Measurements from ENCODE around the gene ZFYVE28. TPM values are rescaled to one million over a fixed set of nuclear protein-coding genes. Genes with fewer than 3 reads are reported as not detected.

ZFYVE28 gene
- total and polyA plus RNA-seq, 8 donors, result 4.9 to 88.8 (median 7.3) TPM

DNA sequence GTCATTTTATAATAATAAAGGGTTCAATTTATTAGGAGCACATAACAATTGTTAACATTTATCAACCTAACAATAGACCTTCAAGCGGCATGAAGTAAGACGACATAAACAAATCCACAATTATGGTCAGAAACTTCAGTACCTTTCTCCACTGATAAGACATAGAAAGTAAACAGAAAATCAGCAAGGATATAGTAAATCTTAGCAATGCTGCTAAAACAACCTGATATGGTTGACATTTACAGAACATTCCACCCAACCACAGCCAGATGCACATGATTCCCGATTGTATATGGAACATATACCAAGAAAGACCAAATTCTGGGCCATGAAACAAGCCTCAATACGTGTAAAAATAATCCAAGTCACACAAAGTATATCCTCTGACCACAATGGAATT is 71.3 kb downstream of the ZFYVE28 start:
- 28 to 51% (median 39%) methylated on average over 4 of the region's 4 CpGs for WGBS, 5 donors
- TF ChIP-seq, protein P1, sequence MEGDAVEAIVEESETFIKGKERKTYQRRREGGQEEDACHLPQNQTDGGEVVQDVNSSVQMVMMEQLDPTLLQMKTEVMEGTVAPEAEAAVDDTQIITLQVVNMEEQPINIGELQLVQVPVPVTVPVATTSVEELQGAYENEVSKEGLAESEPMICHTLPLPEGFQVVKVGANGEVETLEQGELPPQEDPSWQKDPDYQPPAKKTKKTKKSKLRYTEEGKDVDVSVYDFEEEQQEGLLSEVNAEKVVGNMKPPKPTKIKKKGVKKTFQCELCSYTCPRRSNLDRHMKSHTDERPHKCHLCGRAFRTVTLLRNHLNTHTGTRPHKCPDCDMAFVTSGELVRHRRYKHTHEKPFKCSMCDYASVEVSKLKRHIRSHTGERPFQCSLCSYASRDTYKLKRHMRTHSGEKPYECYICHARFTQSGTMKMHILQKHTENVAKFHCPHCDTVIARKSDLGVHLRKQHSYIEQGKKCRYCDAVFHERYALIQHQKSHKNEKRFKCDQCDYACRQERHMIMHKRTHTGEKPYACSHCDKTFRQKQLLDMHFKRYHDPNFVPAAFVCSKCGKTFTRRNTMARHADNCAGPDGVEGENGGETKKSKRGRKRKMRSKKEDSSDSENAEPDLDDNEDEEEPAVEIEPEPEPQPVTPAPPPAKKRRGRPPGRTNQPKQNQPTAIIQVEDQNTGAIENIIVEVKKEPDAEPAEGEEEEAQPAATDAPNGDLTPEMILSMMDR (IDR thresholded peaks at IDR 0.05), result no peak
- no peak for TF ChIP-seq POLR2AphosphoS5 (IDR thresholded peaks at IDR 0.05)
- no peak for TF ChIP-seq POLR2A (IDR thresholded peaks at IDR 0.05)
- TF ChIP-seq EP300 (IDR thresholded peaks at IDR 0.05), result no peak
- Histone ChIP-seq H3K4me1 (no peaks in the 10 kb centered on the region), H3K9me3 (peaks cover 0 to 5% (median 0%) of the 10 kb centered on the region in 4 donors), H3K27me3 (no peaks in the 10 kb centered on the region), H3K27ac (no peak overlapping the region), H3K4me3 (no peak overlapping the region), H3K36me3 (peaks cover 0 to 2% (median 0%) of the 10 kb centered on the region in 4 donors)
- DNase-seq, result no peak
- intact Hi-C loops (cut with DNase I; ENCODE audit: low total_unique reads), result no loop called here

DNA sequence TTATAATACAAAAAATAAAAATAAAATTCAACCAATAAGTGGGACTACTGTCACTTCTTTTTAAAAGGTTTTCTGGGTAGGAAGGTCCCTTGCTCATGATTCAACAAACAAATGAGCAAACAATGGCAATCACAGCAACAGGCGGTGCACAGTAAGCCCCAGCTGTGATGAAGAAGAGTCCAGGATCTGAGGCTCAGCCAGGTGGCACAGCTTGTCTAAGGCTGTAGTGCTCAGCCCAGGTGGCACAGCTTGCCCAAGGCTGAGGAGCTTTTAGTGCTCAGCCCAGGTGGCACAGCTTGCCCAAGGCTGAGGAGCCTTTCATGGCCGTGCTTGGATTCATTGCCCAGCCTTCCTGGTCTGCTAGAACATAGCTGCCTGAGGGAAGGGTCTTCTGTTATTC is 75.0 kb downstream of the ZFYVE28 start:
- intact Hi-C loops (cut with DNase I; ENCODE audit: low total_unique reads), result no loop called here
- TF ChIP-seq, protein P1 (IDR thresholded peaks at IDR 0.05), result no peak
- no peak for TF ChIP-seq POLR2A (IDR thresholded peaks at IDR 0.05)
- no peak for TF ChIP-seq POLR2AphosphoS5 (IDR thresholded peaks at IDR 0.05)
- no peak for TF ChIP-seq EP300 (IDR thresholded peaks at IDR 0.05)
- Histone ChIP-seq H3K9me3 (peaks cover 0 to 5% (median 0%) of the 10 kb centered on the region in 4 donors), H3K36me3 (peaks cover 0 to 23% (median 12%) of the 10 kb centered on the region in 4 donors), H3K4me3 (no peak overlapping the region), H3K4me1 (no peaks in the 10 kb centered on the region), H3K27ac (no peak overlapping the region), H3K27me3 (no peaks in the 10 kb centered on the region)
- no peak for DNase-seq
- WGBS, 5 donors, result 88 to 98% (median 89%) methylated on average over 2 of the region's 2 CpGs

DNA sequence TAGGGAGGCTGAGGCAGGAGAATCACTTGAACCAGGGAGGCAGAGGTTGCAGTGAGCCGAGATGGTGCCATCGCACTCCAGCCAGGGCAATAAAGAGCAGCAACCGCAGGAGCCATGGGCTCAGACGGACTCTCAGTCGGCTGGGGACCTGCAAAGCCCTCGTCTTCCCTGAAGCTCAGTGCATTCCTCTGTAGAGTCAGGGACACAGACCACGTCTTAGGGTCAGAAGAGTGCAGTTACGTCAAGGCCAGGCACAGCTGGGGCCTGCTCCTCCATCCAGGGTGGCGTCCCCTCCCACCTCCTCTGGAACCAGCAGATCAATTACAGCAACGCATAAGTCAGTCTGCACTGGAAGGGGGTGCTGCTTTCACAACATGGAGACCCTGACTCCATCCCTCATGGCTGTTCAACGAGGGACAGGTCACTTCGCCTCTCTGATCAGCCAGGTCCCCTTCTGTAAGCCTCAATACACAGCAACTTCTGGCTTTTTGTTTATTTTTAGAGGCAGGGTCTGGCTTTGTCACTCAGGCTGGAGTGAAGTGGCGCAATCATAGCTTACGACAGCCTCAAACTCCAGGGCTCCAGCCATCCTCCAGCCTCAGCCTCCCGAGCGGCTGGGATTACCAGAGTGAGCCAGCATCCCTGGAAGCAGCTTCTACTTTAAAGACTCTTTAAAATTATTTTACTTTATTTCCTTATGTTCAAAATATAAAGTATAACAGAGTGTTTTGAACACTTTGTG is 76.4 kb downstream of the ZFYVE28 start:
- intact Hi-C loops (cut with DNase I; ENCODE audit: low total_unique reads), result no loop called here
- peaks cover 3 to 27% (median 18%) of the 10 kb centered on the region in 4 donors for H3K36me3 ChIP-seq
- H3K27ac ChIP-seq, result no peak overlapping the region
- TF ChIP-seq, protein P1 (IDR thresholded peaks at IDR 0.05), result no peak
- TF ChIP-seq EP300 (IDR thresholded peaks at IDR 0.05) (no peak), POLR2AphosphoS5 (IDR thresholded peaks at IDR 0.05) (no peak)
- 84 to 93% (median 90%) methylated on average over 15 to 16 of the region's 16 CpGs for WGBS, 5 donors
- H3K4me3 ChIP-seq, result no peak overlapping the region
- peaks cover 0 to 5% (median 0%) of the 10 kb centered on the region in 4 donors for H3K9me3 ChIP-seq
- DNase-seq, result no peak
- H3K27me3 ChIP-seq, result no peaks in the 10 kb centered on the region
- H3K4me1 ChIP-seq, result no peaks in the 10 kb centered on the region

DNA sequence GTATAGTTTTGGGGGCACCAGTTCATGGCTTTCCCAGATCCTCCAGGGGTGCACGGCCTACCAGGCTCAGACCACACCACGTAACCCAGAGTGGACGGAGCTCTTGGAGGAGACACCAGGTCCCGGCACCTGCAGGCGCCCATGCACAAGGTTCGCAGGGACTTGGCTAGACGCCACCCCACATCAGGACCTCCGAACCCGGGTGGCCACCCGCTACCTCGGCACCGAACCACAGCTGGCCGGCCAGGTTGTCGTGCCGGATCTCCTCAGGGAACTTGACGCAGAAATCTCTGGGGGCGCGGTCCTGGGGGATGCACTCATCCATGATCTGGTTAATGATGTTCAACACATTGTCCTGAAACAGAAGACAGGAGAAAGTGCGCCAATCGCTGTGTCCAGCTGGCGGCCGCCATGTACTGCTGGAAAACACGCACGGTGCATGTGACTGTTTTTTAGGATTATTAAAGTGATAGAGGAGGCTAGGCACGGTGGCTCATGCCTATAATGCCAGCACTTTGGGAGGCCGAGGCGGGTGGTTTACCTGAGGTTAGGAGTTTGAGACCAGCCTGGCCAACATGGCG is 77.1 kb downstream of the ZFYVE28 start:
- TF ChIP-seq POLR2AphosphoS5 (IDR thresholded peaks at IDR 0.05), result no peak
- TF ChIP-seq EP300 (IDR thresholded peaks at IDR 0.05), result no peak
- TF ChIP-seq POLR2A (IDR thresholded peaks at IDR 0.05), result no peak
- TF ChIP-seq, protein P1 (IDR thresholded peaks at IDR 0.05), result no peak
- intact Hi-C loops (cut with DNase I; ENCODE audit: low total_unique reads), result no loop called here
- H3K27ac ChIP-seq, result no peak overlapping the region
- peak in 1 of 2 donors; percentile 24 for DNase-seq
- no peaks in the 10 kb centered on the region for H3K9me3 ChIP-seq
- no peak overlapping the region for H3K4me3 ChIP-seq
- peaks cover 5 to 34% (median 21%) of the 10 kb centered on the region in 4 donors for H3K36me3 ChIP-seq
- no peaks in the 10 kb centered on the region for H3K27me3 ChIP-seq
- H3K4me1 ChIP-seq, result no peaks in the 10 kb centered on the region
- 93 to 97% (median 96%) methylated on average over 10 to 28 of the region's 28 CpGs for WGBS, 5 donors

All from stomach (tissue), 9 donors.